Measurements from ENCODE around the gene COL5A1.

COL5A1 gene

DNA sequence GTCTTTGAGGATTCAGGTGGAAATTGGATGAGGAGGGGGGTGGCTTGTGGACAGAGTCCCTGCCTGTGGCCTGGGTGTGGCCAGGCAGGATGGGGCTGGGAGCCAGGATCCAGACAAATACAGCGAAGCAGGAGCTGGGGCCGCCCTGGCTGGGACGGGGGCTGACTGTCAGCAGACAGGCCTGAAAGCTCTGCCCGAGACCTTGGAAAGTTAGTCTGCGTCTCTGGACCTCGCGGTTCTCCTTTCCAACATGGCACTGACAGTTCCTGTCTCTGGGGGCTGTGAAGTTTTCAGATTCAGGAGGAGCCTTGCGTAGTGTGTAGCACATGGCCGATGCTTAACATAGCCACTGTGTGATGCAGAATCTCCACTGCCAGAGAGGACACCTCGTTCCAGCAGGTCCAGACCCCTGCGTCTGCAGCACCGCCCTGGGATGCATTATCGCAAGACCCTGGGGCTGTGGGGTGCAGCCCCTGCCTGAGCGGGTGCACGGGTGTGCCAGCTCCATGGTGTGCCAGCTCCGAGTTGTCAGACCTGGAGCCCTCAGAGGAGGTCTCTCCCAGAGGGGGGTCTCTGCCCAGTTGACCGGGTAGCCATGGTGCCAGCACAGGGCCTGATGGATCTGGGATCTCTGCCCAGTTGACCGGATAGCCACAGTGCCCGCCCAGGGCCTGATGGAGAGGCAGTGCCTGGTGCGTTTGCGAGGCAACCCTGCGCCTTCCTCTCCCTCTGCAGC, 89.3 kb downstream of the COL5A1 start:
- no peak for TF ChIP-seq GATA2 (IDR thresholded peaks at IDR 0.05; ENCODE audit: low read depth, low read length)
- no peak for TF ChIP-seq GATA3 (IDR thresholded peaks at IDR 0.05; ENCODE audit: low read depth, low read length)

DNA sequence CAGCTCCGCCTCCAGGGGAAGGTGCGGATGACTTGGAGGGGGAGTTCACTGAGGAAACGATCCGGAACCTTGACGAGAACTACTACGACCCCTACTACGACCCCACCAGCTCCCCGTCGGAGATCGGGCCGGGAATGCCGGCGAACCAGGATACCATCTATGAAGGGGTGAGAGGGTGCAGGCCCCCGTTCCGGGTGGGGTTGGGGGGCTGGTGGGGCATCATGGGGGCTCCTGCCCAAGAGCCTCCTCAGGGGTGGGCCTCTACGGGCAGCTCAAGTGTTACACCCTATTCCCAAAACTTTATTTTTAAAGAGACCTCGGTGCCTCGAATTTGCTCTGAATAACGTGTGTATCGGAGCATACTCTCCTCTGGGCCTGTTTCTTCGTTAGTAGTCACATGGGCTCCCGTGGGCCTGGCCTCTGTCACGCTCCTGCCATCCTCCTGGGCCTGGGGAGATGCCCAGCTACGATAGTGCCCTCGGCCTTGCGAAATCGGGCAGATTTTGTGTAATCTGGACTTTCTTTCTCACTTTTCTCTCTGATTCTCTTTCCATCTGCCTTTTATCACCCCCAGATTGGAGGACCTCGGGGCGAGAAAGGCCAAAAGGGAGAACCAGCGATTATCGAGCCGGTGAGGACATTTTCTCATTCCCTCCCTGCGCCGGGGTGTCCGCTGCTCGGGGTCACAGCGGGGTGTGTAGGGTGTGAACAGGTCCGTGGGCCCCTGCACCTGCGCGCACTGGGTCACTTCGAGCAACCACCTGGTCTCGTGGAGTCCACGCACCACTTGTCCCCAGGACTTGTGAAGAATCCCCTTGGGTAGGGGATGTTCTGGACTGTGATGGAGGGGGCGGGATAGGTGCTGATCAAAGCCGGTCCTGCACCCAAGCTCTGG, 90.1 kb downstream of the COL5A1 start:
- TF ChIP-seq GATA2 (IDR thresholded peaks at IDR 0.05; ENCODE audit: low read depth, low read length), result no peak

DNA sequence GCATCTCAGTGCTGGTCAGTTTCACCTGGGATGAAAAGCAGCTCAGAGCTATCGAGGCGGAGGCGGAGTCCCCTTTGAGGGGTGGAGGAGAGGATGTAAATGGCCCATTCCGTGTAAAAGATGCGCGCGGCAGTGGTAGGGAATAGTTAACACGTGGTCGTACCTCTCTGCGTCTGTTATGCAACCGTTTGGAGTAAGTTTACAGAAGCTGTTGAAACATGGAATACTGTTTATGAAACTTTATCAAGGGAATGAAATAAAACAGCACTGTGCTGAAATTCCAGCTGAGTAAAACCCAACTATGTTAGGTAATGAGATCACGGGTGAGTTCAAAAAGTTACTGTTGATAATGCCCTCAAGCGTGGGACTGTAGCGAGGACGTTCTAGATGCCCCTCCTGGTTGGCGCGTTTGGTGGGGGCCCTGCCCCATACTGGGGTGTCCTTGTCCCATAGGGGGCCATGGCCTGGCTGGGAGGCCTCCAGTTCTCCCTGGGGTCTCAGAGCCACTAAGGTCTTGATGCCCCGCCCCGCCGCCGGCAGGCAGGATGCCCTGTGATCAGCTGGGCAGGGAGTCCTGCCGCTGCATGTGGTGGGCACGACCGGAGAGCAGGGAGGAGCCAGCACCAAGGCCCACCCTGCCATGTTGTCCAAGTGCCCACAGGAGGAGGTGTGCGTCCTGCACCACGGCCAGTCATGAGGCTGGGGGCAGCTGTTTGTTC, 90.9 kb downstream of the COL5A1 start:
- TF ChIP-seq GATA3 (IDR thresholded peaks at IDR 0.05; ENCODE audit: low read depth, low read length), result no peak
- no peak for TF ChIP-seq GATA2 (IDR thresholded peaks at IDR 0.05; ENCODE audit: low read depth, low read length)

DNA sequence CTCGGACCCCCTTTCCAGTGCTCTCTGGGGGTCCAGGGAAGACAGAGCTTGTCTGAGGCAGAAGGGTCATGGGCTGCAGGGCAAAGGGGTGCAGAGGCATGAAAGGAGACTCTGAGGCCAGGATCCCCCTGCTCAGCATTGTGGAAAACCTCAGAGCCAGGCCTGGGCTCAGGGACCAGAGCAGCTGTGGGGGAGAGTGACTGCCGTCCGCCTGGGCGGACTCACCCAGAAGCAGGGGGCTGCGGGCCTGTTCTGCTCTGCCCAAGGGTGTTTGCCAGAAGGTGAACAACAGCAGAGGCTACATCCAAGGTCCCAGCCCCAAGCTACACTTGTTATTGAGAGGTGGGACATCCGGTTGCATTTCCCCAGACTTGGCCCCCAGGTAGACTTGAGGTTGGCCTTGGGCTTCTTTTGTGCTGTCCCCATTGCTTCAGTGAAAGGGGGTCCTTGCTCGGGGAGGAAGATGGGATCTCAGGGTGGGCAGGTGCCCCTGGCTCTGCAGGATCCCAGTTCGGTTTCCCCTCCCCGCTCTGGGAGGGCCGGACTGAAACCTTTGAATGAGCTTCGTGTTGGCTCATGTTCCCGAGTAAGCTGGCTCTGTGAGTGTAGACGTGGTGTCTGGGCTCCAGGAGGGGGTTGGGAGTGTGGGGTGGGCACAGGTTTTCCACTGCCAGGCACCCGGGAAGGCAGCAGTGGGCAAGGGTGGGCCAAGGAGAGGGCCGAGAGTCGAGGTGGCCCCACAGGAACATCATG, 92.1 kb downstream of the COL5A1 start:
- TF ChIP-seq GATA2 (IDR thresholded peaks at IDR 0.05; ENCODE audit: low read depth, low read length) (no peak), GATA3 (IDR thresholded peaks at IDR 0.05; ENCODE audit: low read depth, low read length) (no peak)

DNA sequence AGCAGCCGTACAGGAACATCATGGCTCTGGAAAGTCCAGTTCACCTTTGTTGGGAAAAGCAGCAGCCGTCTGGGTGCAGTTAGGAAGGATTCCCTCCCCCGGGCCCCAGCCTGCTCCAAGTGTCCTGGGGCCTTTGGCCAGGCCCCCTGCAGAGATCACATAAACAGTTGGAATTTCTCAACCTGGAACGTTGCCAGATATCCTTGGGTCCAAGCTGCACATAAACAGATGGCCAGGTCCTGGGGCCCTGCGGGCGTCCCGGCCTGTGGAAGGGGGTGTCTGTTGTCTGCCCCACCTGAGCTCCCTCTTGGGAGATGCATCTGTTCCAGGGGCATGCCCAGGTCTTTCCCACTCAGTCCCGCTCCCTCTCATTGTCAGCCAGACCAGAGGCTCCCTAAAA, 92.7 kb downstream of the COL5A1 start:
- TF ChIP-seq GATA2 (IDR thresholded peaks at IDR 0.05; ENCODE audit: low read depth, low read length), result no peak; the same call in 1 of the 2 replicates
- no peak for TF ChIP-seq GATA3 (IDR thresholded peaks at IDR 0.05; ENCODE audit: low read depth, low read length)

DNA sequence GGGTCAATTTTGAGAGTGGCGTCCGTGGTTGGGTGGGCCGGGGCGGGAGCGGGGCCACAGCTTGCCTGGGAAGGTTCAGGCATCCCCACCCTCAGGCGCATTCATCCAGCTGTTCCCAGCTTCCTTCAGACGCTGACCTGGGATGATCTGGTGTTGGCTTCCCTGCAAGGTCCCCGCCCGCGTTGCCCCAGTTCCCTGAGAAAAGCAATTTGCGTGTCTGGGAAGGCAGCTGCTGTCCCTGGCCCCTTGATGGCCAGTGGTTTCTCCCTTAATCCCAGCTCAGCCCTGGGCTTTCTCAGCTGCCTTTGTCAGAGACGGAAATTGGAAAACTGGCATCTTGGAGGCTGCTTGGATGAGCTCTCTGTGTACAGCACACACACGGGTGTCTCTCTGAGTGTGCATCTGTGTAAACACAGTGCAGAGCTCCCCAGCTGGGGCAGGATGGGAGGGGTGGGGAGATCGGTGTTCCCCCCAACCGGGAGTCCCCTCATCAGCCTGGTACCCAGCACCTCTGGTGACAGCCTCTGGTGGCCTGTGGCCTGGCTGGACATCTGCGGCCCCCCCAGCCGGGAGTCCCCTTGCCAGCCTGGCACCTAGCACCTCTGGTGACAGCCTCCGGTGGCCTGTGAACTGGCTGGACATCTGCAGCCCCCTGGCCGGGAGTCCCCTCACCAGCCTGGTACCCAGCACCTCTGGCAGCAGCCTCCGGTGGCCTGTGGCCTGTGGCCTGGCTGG, 94.0 kb downstream of the COL5A1 start:
- TF ChIP-seq GATA3 (IDR thresholded peaks at IDR 0.05; ENCODE audit: low read depth, low read length), result no peak
- TF ChIP-seq GATA2 (IDR thresholded peaks at IDR 0.05; ENCODE audit: low read depth, low read length), result no peak

DNA sequence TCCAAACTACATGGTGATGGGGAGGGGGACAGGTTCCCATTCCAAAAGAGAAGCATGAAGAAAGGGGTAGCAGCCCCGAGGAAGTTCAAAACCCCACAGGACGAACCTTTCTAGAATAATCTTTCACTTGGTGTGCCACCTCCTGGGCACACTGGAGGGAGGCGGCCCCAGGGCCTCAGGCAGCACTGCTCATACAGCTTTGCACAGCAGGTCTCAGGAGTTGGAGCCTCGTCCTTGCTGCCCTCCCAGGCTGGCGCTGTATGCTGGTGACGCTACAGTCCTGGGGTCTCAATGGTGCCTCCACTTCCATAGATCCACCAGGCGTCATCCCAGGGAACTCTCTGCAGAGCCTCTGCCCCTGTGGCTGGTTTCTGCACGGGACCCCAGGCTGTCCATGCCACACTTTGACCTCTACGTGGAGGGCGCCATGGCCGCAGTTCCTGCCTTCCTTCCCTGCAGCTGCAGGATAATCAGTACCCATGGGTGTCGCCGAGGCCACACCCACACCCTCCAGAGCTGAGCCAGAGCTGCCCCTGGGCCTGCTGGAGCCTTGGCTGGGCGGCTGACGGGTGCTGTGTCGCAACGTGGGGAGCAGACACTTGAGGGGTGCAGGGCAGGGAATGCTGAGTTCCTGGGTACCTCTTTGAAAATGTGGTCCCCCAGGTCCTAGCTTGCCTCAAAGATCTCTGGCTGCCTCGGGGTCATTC, 95.3 kb downstream of the COL5A1 start:
- TF ChIP-seq GATA3 (IDR thresholded peaks at IDR 0.05; ENCODE audit: low read depth, low read length), result no peak
- no peak for TF ChIP-seq GATA2 (IDR thresholded peaks at IDR 0.05; ENCODE audit: low read depth, low read length)

DNA sequence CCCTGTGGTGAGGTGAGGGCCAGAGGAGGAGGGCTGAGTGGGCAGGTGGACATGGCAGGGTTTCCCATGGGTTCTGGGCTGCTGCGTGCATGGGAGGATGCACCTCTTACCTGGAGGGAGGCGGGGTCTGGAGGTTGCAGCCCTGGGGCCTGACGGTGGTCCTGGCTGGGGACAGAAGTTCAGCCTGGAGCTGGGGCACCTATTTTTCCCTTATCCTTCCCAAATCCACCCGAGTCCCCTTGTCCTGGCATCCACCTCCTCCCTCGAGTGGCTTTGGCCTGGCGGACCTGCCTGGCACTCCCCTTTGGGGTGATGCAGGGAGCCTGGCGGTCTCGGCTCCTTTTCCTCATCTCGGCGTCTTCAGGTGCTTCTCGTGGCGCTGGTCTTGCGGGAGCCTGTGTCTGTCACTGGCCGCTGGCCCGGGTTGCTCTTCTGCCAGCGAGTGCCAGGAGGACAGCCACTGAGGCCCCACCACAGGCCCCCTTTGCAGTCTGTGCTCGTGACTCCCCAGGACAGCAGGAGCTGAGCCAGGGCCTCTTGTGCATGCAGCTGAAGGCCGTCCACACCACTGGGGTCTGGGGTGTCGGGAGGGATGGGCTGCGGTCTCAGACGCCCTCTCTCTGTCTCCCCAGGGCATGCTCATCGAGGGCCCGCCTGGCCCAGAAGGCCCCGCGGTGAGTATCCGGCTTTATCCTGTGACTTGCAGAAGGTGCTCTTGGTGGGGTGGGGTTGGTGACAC, 96.4 kb downstream of the COL5A1 start:
- TF ChIP-seq GATA2 (IDR thresholded peaks at IDR 0.05; ENCODE audit: low read depth, low read length), result no peak
- no peak for TF ChIP-seq GATA3 (IDR thresholded peaks at IDR 0.05; ENCODE audit: low read depth, low read length)

DNA sequence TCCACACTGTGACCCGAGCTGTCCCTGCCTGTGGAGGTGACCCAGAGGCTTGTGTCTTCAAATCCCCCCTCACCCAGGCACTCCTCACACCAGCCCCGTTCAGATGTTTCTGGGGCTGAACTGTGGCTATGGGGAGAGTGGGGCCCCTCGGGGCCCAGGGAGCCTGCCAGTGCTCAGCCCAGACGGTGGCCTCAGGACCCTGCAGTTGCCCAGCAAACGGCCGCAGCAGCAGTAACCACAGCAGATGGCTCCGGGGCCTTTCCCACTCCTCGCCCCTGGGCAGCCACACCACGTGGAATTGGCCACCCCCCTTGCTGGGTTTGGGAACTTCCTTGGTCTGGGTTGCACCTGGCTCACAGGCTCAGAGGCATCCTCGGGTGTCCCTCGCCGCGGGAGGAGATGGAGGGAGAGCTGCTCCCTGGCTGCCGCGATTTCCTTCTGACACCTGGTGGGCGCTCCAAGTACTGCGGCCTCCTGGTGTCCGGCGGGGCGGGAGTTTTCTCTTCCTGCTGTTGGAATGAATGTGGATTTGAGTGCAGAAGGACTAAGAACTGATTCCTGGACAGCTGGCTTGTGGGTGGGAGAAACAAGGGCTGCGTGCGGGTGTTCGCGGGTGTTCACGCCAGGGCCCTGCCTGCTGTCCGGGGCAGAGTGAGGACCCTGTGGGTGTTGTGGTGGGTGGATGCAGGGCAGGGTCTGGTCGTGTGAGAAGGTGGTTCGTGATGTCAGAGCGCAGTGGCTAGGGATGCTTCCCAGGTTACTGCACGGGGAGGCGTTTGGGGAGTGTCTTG, 97.5 kb downstream of the COL5A1 start:
- no peak for TF ChIP-seq GATA3 (IDR thresholded peaks at IDR 0.05; ENCODE audit: low read depth, low read length)

DNA sequence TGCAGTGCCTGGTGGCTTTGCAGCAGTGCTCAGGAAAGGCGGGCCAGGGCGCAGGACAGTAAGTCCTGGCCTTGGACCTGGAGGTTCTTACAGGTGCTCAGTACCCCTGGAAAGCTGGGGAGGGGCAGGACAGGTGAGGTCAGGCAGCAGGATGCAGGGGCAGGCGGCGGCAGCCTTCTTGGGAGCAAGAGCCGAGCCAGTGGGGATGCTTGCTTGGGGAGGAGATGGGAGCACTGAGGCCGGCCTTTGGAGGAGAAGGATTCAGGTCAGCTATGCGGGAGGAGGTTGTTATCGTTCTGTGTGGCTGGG, 98.0 kb downstream of the COL5A1 start:
- TF ChIP-seq GATA3 (IDR thresholded peaks at IDR 0.05; ENCODE audit: low read depth, low read length) (no peak), GATA2 (IDR thresholded peaks at IDR 0.05; ENCODE audit: low read depth, low read length) (no peak)

DNA sequence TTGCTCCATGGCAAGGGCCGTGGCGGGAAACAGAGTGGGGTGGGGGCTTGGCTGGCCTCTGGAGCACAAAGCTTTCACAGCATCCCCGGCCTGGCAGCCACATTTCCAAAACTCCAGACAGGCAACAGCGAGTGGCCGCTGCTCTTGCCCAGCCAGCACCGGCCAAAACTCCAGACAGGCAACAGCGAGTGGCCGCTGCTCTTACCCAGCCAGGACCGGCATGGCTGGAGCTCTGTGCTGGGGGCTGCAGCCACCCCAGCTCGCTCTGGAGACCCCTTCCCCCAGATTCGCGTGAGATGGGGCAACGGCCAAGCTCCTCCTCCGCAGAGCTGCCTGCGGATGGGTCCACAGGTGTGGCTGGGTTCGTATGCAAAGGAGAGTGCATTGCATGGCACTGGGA, 98.5 kb downstream of the COL5A1 start:
- TF ChIP-seq GATA3 (IDR thresholded peaks at IDR 0.05; ENCODE audit: low read depth, low read length) (no peak), GATA2 (IDR thresholded peaks at IDR 0.05; ENCODE audit: low read depth, low read length) (no peak)

All from SH-SY5Y (cell line).